ENCODE measurements around the gene ECT2. TPM values are rescaled to one million over a fixed set of nuclear protein-coding genes. Genes with fewer than 3 reads are reported as not detected.

The ECT2 gene
- polyA plus RNA-seq, 3 donors, result 2.6 to 3.3 (median 2.7) TPM

DNA sequence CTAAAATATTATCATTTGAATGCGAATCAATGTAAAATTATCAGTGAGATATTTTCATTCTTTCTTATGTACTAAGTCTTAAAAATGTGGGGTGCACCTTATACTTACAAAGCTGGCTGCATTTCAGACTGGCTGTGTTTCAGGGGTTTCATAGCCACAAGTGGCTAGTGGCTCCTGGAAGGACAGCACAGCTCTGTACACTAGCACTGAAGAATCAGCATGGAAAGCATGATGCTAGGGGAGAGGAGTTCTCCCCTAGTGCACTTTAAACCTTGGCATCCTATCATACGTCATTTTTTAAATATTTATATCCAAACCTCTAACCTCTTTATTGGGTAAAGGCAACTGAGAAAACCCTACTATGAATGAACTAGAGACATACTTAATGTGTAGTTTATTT lies 66.4 kb downstream of the ECT2 start:
- Histone ChIP-seq H2AFZ (ENCODE audit: insufficient read depth, low read depth, low read length, poor library complexity, severe bottlenecking) (no peak overlapping the region), H3K36me3 (replicated peaks in 1 of 2; ENCODE audit: control insufficient read depth in 1 of 2, insufficient read depth in 2 of 2, low read length in 2 of 2) (peaks cover 47 to 83% of the 10 kb centered on the region in 2 donors), H4K20me1 (ENCODE audit: insufficient read depth, low read length) (no peaks in the 10 kb centered on the region), H3K9me3 (replicated peaks in 1 of 2; ENCODE audit: control insufficient read depth in 1 of 2, insufficient read depth in 1 of 2, low read length in 2 of 2) (no peaks in the 10 kb centered on the region), H3K79me2 (ENCODE audit: insufficient read depth, low read length) (no peaks in the 10 kb centered on the region), H3K4me2 (replicated peaks; ENCODE audit: extremely low read depth, low read length, poor library complexity, severe bottlenecking) (no peak overlapping the region), H3K4me3 (replicated peaks in 1 of 3; ENCODE audit: low read depth in 2 of 3, low read length in 3 of 3) (no peak overlapping the region), H3K27me3 (ENCODE audit: control insufficient read depth in 2 of 2, insufficient read depth in 2 of 2, low read length in 2 of 2) (no peaks in the 10 kb centered on the region), H3K9ac (ENCODE audit: insufficient read depth, low read length, poor library complexity, severe bottlenecking) (no peak overlapping the region), H3K27ac (ENCODE audit: low read depth in 1 of 2, low read length in 2 of 2) (no peak overlapping the region), H3K4me1 (ENCODE audit: control insufficient read depth in 1 of 2, insufficient read depth in 2 of 2, low read length in 2 of 2) (no peaks in the 10 kb centered on the region)
- Mint-ChIP-seq H3K27ac (no peak overlapping the region), H3K9me3 (no peaks in the 10 kb centered on the region), H3K4me3 (no peak overlapping the region), H3K36me3 (peaks cover 34 to 40% of the 10 kb centered on the region in 2 donors), H3K4me1 (no peaks in the 10 kb centered on the region), H3K27me3 (ENCODE audit: low read depth in 3 of 3) (peaks cover 0 to 1% (median 0%) of the 10 kb centered on the region in 3 donors)
- intact Hi-C loops (cut with micrococcal nuclease), result no loop called here
- DNase-seq, result no peak
- TF ChIP-seq, protein P1, sequence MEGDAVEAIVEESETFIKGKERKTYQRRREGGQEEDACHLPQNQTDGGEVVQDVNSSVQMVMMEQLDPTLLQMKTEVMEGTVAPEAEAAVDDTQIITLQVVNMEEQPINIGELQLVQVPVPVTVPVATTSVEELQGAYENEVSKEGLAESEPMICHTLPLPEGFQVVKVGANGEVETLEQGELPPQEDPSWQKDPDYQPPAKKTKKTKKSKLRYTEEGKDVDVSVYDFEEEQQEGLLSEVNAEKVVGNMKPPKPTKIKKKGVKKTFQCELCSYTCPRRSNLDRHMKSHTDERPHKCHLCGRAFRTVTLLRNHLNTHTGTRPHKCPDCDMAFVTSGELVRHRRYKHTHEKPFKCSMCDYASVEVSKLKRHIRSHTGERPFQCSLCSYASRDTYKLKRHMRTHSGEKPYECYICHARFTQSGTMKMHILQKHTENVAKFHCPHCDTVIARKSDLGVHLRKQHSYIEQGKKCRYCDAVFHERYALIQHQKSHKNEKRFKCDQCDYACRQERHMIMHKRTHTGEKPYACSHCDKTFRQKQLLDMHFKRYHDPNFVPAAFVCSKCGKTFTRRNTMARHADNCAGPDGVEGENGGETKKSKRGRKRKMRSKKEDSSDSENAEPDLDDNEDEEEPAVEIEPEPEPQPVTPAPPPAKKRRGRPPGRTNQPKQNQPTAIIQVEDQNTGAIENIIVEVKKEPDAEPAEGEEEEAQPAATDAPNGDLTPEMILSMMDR (IDR thresholded peaks at IDR 0.05), result no peak
- WGBS (ENCODE audit: insufficient coverage), result no CpG with 5 or more reads among the region's 2 CpGs

DNA sequence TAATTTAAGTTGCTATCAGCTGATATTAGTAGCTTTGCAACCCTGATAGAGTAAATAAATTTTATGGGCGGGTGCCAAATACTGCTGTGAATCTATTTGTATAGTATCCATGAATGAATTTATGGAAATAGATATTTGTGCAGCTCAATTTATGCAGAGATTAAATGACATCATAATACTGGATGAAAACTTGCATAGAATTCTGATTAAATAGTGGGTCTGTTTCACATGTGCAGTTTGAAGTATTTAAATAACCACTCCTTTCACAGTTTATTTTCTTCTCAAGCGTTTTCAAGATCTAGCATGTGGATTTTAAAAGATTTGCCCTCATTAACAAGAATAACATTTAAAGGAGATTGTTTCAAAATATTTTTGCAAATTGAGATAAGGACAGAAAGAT lies 70.0 kb downstream of the ECT2 start:
- no peak overlapping the region for H3K27ac ChIP-seq (ENCODE audit: low read depth in 1 of 2, low read length in 2 of 2)
- intact Hi-C loops (cut with micrococcal nuclease), result no loop called here
- TF ChIP-seq, protein P1 (IDR thresholded peaks at IDR 0.05), result no peak
- H3K79me2 ChIP-seq (ENCODE audit: insufficient read depth, low read length), result no peaks in the 10 kb centered on the region
- H3K27me3 Mint-ChIP-seq (ENCODE audit: low read depth in 3 of 3), result peaks cover 0 to 2% (median 1%) of the 10 kb centered on the region in 3 donors
- no peak overlapping the region for H3K9ac ChIP-seq (ENCODE audit: insufficient read depth, low read length, poor library complexity, severe bottlenecking)
- H3K27ac Mint-ChIP-seq, result no peak overlapping the region
- no peak for DNase-seq
- H3K4me2 ChIP-seq (replicated peaks; ENCODE audit: extremely low read depth, low read length, poor library complexity, severe bottlenecking), result no peak overlapping the region
- H3K4me1 Mint-ChIP-seq, result no peaks in the 10 kb centered on the region
- no peaks in the 10 kb centered on the region for H3K4me1 ChIP-seq (ENCODE audit: control insufficient read depth in 1 of 2, insufficient read depth in 2 of 2, low read length in 2 of 2)
- no peaks in the 10 kb centered on the region for H4K20me1 ChIP-seq (ENCODE audit: insufficient read depth, low read length)
- no peak overlapping the region for H2AFZ ChIP-seq (ENCODE audit: insufficient read depth, low read depth, low read length, poor library complexity, severe bottlenecking)
- peaks cover 34 to 36% of the 10 kb centered on the region in 2 donors for H3K36me3 Mint-ChIP-seq
- H3K9me3 Mint-ChIP-seq, result peaks cover 0 to 5% (median 0%) of the 10 kb centered on the region in 7 donors
- H3K9me3 ChIP-seq (replicated peaks in 1 of 2; ENCODE audit: control insufficient read depth in 1 of 2, insufficient read depth in 1 of 2, low read length in 2 of 2), result no peaks in the 10 kb centered on the region
- WGBS (ENCODE audit: insufficient coverage), result no CpG with 5 or more reads among the region's 2 CpGs
- H3K36me3 ChIP-seq (replicated peaks in 1 of 2; ENCODE audit: control insufficient read depth in 1 of 2, insufficient read depth in 2 of 2, low read length in 2 of 2), result peaks cover 40 to 62% of the 10 kb centered on the region in 2 donors
- no peak overlapping the region for H3K4me3 Mint-ChIP-seq
- no peak overlapping the region for H3K4me3 ChIP-seq (replicated peaks in 1 of 3; ENCODE audit: low read depth in 2 of 3, low read length in 3 of 3)
- no peaks in the 10 kb centered on the region for H3K27me3 ChIP-seq (ENCODE audit: control insufficient read depth in 2 of 2, insufficient read depth in 2 of 2, low read length in 2 of 2)
